ENCODE results near the gene PCDHGA7.

Gene PCDHGA7

DNA sequence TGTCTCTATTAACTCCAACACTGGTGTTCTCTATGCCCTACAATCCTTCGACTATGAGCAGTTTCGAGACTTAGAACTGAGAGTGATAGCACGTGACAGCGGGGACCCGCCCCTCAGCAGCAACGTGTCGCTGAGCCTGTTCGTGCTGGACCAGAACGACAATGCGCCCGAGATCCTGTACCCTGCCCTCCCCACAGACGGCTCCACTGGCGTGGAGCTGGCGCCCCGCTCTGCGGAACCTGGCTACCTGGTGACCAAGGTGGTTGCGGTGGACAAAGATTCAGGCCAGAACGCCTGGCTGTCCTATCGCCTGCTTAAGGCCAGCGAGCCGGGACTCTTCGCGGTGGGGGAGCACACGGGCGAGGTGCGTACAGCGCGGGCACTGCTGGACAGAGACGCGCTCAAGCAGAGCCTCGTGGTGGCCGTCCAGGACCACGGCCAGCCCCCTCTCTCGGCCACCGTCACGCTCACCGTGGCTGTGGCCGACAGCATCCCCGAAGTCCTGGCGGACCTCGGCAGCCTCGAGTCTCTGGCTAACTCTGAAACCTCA is 40.3 kb downstream of the PCDHGA7 start:
- TF ChIP-seq ZBTB7A (IDR thresholded peaks at IDR 0.05; ENCODE audit: low read depth): no peak
- TF ChIP-seq TCF12 (IDR thresholded peaks at IDR 0.05; ENCODE audit: low read depth): no peak
- TF ChIP-seq REST (IDR thresholded peaks at IDR 0.05; ENCODE audit: low read depth): 0 out of 2 replicates have a peak, but pooled peaks have one; percentile 15

- TF ChIP-seq NFIC (IDR thresholded peaks at IDR 0.05) (no peak), RAD21 (IDR thresholded peaks at IDR 0.05; ENCODE audit: low read depth) (no peak), YY1 (IDR thresholded peaks at IDR 0.05; ENCODE audit: low read depth) (no peak), TAF1 (IDR thresholded peaks at IDR 0.05; ENCODE audit: low read depth) (no peak), FOXM1 (IDR thresholded peaks at IDR 0.05; ENCODE audit: borderline replicate concordance, low read depth) (no peak), EGR1 (IDR thresholded peaks at IDR 0.05) (no peak), CREB1 (IDR thresholded peaks at IDR 0.05; ENCODE audit: low read depth) (no peak), CEBPB (IDR thresholded peaks at IDR 0.05) (no peak), TEAD4 (IDR thresholded peaks at IDR 0.05) (no peak), ZBTB7A (IDR thresholded peaks at IDR 0.05; ENCODE audit: low read depth) (no peak), EP300 (IDR thresholded peaks at IDR 0.05; ENCODE audit: borderline replicate concordance) (no peak), REST (IDR thresholded peaks at IDR 0.05; ENCODE audit: low read depth) (no peak), TCF12 (IDR thresholded peaks at IDR 0.05; ENCODE audit: low read depth) (no peak)
- TF ChIP-seq, protein P1, sequence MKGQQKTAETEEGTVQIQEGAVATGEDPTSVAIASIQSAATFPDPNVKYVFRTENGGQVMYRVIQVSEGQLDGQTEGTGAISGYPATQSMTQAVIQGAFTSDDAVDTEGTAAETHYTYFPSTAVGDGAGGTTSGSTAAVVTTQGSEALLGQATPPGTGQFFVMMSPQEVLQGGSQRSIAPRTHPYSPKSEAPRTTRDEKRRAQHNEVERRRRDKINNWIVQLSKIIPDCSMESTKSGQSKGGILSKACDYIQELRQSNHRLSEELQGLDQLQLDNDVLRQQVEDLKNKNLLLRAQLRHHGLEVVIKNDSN (IDR thresholded peaks at IDR 0.05): no peak
Observed at GRCh38 chr5:141427783-141428426, 45.4 kb downstream of the PCDHGA7 start.

DNA sequence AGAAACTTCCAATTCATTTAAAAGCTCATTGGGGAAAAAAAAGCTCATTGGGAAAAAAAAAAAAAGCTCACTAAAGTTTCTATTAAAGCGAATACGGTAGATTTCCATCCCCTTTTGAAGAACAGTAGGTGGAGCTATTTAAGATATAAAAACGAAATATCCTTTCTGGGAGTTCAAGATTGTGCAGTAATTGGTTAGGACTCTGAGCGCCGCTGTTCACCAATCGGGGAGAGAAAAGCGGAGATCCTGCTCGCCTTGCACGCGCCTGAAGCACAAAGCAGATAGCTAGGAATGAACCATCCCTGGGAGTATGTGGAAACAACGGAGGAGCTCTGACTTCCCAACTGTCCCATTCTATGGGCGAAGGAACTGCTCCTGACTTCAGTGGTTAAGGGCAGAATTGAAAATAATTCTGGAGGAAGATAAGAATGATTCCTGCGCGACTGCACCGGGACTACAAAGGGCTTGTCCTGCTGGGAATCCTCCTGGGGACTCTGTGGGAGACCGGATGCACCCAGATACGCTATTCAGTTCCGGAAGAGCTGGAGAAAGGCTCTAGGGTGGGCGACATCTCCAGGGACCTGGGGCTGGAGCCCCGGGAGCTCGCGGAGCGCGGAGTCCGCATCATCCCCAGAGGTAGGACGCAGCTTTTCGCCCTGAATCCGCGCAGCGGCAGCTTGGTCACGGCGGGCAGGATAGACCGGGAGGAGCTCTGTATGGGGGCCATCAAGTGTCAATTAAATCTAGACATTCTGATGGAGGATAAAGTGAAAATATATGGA is 48.0 kb downstream of the PCDHGA7 start, which contains the start of gene PCDHGA12:
Gene PCDHGA12 (plus strand): TSS at position 176 of the 782 bp plus-strand sequence. CDS start 253 bp downstream, at position 429.
- TF ChIP-seq, protein P1 (IDR thresholded peaks at IDR 0.05): no peak
- TF ChIP-seq RAD21 (IDR thresholded peaks at IDR 0.05; ENCODE audit: low read depth): peak; percentile 13; the same call in 1 of the 2 replicates

DNA sequence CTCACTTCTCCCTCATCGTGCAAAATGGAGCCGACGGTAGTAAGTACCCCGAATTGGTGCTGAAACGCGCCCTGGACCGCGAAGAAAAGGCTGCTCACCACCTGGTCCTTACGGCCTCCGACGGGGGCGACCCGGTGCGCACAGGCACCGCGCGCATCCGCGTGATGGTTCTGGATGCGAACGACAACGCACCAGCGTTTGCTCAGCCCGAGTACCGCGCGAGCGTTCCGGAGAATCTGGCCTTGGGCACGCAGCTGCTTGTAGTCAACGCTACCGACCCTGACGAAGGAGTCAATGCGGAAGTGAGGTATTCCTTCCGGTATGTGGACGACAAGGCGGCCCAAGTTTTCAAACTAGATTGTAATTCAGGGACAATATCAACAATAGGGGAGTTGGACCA is 48.7 kb downstream of the PCDHGA7 start:
- TF ChIP-seq, protein P2, sequence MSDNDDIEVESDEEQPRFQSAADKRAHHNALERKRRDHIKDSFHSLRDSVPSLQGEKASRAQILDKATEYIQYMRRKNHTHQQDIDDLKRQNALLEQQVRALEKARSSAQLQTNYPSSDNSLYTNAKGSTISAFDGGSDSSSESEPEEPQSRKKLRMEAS (IDR thresholded peaks at IDR 0.05): no peak
- TF ChIP-seq FOXM1 (IDR thresholded peaks at IDR 0.05; ENCODE audit: borderline replicate concordance, low read depth): no peak
- TF ChIP-seq CREB1 (IDR thresholded peaks at IDR 0.05; ENCODE audit: low read depth): no peak
- no peak for TF ChIP-seq REST (IDR thresholded peaks at IDR 0.05; ENCODE audit: low read depth)
- TF ChIP-seq ZBTB7A (IDR thresholded peaks at IDR 0.05; ENCODE audit: low read depth): no peak
- no peak for TF ChIP-seq NFIC (IDR thresholded peaks at IDR 0.05)
- no peak for TF ChIP-seq RAD21 (IDR thresholded peaks at IDR 0.05; ENCODE audit: low read depth)
- TF ChIP-seq TAF1 (IDR thresholded peaks at IDR 0.05; ENCODE audit: low read depth): no peak
